Mammary epithelial cell (primary cell): ENCODE results near the gene FOXN1.

Experiments used
- CTCF ChIP-seq, 2 donors: IDR thresholded peaks in 1 of 2; conservative IDR thresholded peaks in 1 of 2; 2 replicates each; pipeline ENCODE4 v1.5.1; 2011 to 2012; ENCODE audit warnings: inconsistent platforms in 2 of 2, low read length in 2 of 2, mild to moderate bottlenecking in 2 of 2, control low read depth in 1 of 2, low read depth in 1 of 2; ENCODE audit not compliant: insufficient read depth in 1 of 2; ENCODE audit errors: extremely low read depth in 1 of 2
- EZH2 ChIP-seq: IDR thresholded peaks from 2 replicates; pipeline ENCODE4 v1.6.1; 2012; ENCODE audit warnings: low read length, inconsistent platforms, borderline replicate concordance

- TF ChIP-seq CTCF (conservative IDR thresholded peaks at IDR 0.05 in 1 of 2, IDR thresholded peaks at IDR 0.05 in 1 of 2; ENCODE audit: extremely low read depth in 1 of 2, insufficient read depth in 1 of 2, low read depth in 1 of 2, low read length in 2 of 2) (no peak), EZH2 (no peak)
These were observed 17.4 kb upstream of the FOXN1 start for GRCh38 chr17:28488533-28489276.
